HepG2 (cell line): ENCODE results near the gene PTPRN. TPM values are rescaled to one million over a fixed set of nuclear protein-coding genes. Genes with fewer than 3 reads are reported as not detected.

ENCODE experiments used
- HNF4G ChIP-seq, 2 experiments: sonication (generic) in 1 of 2; formaldehyde crosslinking in 1 of 2; IDR thresholded peaks; 2 replicates each; pipeline versions ENCODE4 v1.4.0 to v1.6.1; 2011 to 2020; ENCODE audit warnings: borderline replicate concordance in 2 of 2, low read depth in 2 of 2, mild to moderate bottlenecking in 2 of 2, low read length in 1 of 2, missing genetic modification reagents in 1 of 2, moderate library complexity in 1 of 2
- MTF2 ChIP-seq: sonication (generic); formaldehyde crosslinking; IDR thresholded peaks from 2 replicates; pipeline ENCODE4 v1.5.0; 2020; ENCODE audit warnings: missing genetic modification reagents, borderline replicate concordance
- TBX2 ChIP-seq: sonication (generic); formaldehyde crosslinking; IDR thresholded peaks from 2 replicates; pipeline ENCODE4 v1.5.0; 2020; ENCODE audit warnings: missing genetic modification reagents, mild to moderate bottlenecking, borderline replicate concordance
- TRIM24 ChIP-seq: sonication (generic); formaldehyde crosslinking; IDR thresholded peaks from 2 replicates; pipeline ENCODE4 v1.8.0; 2022; ENCODE audit warnings: mild to moderate bottlenecking, missing genetic modification reagents
- YY1 ChIP-seq: IDR thresholded peaks from 2 replicates; pipeline ENCODE4 v1.6.1; 2011; ENCODE audit warnings: low read length, low read depth, moderate library complexity, mild to moderate bottlenecking; ENCODE audit not compliant: insufficient read depth, insufficient replicate concordance
- ZNF788 ChIP-seq: sonication (generic); formaldehyde crosslinking; IDR thresholded peaks from 2 replicates; pipeline ENCODE4 v1.5.0; 2020; ENCODE audit warnings: mild to moderate bottlenecking, missing genetic modification reagents, borderline replicate concordance
- ZNF839 ChIP-seq: sonication (generic); formaldehyde crosslinking; IDR thresholded peaks from 2 replicates; pipeline ENCODE4 v1.4.0; 2020; ENCODE audit warnings: missing genetic modification reagents, mild to moderate bottlenecking, borderline replicate concordance
- polyA plus RNA-seq, 8 experiments: library from polyadenylated mRNA; depleted of rRNA in 3 of 8; stranded (reverse) in 7 of 8; unstranded in 1 of 8; fragments of >200 nt; fragmentation: Illumina TruSeq in 4 of 8; extraction: Trizol in 4 of 8; gene quantifications; 2 replicates each; pipeline versions ENCODE4 v1.2.1 to v1.2.3, GENCODE V29; 2011 to 2016; ENCODE audit warnings: low read depth in 4 of 8, missing spikeins in 1 of 8, mixed read lengths in 1 of 8; ENCODE audit not compliant: insufficient read depth in 1 of 8
- total RNA-seq, 5 experiments: library from RNA; depleted of rRNA; stranded (reverse); fragments of >200 nt; fragmentation: Illumina TruSeq; extraction: Trizol; gene quantifications; 2 replicates each; pipeline ENCODE4 v1.2.3, GENCODE V29; 2016; ENCODE audit warnings: low read depth in 1 of 5
- TF ChIP-seq, protein P1 (sequence below): sonication (generic); formaldehyde crosslinking; IDR thresholded peaks from 2 replicates; pipeline ENCODE4 v1.4.0; 2020; ENCODE audit warnings: mild to moderate bottlenecking, missing genetic modification reagents
- TF ChIP-seq, protein P2 (sequence below): sonication (generic); formaldehyde crosslinking; IDR thresholded peaks from 2 replicates; pipeline ENCODE4 v1.9.0; 2021; ENCODE audit warnings: missing genetic modification reagents, borderline replicate concordance
- TF ChIP-seq, protein P3 (sequence below): IDR thresholded peaks from 2 replicates; pipeline ENCODE4 v1.6.1; 2016; ENCODE audit warnings: missing compliant biosample characterization, missing genetic modification reagents, borderline replicate concordance
- TF ChIP-seq, protein P4 (sequence below): sonication (generic); formaldehyde crosslinking; IDR thresholded peaks from 2 replicates; pipeline ENCODE4 v1.4.0; 2020; ENCODE audit warnings: missing genetic modification reagents, borderline replicate concordance
- TF ChIP-seq, protein P5 (sequence below): sonication (generic); formaldehyde crosslinking; conservative IDR thresholded peaks from 2 replicates; pipeline ENCODE4 v1.8.0; 2022; ENCODE audit warnings: missing genetic modification reagents

PTPRN gene
- total and polyA plus RNA-seq, 2 of the 13 experiments (the other 11 are each of a cell fraction or from before 2014, with no cell fraction given) = 0.26 TPM; not detected in 1

DNA sequence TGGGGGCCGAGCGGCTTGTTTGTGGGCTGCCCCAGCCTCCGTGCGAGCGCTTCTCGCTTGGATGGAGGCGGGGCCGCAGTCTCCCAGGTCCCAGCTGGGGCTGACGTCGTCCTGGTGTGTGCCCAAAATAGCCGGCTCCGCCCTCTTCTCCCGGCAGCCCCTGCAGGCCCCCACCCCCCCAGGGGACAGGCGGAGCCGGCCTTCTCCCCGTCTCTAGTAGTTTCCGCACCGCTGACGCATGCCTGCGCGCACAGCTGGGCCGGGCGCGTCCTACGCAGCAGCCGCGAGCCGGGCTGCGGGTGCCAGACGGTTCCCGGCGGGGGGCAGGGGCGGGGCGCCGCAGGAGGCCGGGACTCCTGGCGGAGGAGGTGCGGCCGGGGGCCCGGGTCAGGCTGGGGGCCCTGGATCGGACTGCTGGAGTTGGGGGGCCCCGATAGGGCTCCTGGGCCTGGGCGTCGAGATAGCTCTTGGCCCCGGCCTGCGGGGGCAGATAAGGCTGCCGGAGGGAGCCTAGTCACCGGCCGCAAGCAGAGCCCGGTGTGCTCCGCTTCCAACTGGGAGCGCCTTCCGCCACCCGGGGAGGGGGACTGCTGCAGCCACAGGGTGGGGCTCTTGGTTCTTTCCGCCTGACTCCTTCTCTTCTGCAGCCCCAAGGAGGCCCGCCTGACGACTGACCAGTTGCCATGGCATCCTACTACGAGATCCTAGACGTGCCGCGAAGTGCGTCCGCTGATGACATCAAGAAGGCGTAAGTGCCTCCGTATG is 29.9 kb downstream of the PTPRN start, which contains the start of gene DNAJB2 (continued):
- TF ChIP-seq, protein P1, sequence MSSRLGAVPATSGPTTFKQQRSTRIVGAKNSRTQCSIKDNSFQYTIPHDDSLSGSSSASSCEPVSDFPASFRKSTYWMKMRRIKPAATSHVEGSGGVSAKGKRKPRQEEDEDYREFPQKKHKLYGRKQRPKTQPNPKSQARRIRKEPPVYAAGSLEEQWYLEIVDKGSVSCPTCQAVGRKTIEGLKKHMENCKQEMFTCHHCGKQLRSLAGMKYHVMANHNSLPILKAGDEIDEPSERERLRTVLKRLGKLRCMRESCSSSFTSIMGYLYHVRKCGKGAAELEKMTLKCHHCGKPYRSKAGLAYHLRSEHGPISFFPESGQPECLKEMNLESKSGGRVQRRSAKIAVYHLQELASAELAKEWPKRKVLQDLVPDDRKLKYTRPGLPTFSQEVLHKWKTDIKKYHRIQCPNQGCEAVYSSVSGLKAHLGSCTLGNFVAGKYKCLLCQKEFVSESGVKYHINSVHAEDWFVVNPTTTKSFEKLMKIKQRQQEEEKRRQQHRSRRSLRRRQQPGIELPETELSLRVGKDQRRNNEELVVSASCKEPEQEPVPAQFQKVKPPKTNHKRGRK (CRISPR knock-in tag) = no peak
- TF ChIP-seq, protein P2, sequence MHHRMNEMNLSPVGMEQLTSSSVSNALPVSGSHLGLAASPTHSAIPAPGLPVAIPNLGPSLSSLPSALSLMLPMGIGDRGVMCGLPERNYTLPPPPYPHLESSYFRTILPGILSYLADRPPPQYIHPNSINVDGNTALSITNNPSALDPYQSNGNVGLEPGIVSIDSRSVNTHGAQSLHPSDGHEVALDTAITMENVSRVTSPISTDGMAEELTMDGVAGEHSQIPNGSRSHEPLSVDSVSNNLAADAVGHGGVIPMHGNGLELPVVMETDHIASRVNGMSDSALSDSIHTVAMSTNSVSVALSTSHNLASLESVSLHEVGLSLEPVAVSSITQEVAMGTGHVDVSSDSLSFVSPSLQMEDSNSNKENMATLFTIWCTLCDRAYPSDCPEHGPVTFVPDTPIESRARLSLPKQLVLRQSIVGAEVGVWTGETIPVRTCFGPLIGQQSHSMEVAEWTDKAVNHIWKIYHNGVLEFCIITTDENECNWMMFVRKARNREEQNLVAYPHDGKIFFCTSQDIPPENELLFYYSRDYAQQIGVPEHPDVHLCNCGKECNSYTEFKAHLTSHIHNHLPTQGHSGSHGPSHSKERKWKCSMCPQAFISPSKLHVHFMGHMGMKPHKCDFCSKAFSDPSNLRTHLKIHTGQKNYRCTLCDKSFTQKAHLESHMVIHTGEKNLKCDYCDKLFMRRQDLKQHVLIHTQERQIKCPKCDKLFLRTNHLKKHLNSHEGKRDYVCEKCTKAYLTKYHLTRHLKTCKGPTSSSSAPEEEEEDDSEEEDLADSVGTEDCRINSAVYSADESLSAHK (CRISPR knock-in tag) = peak; percentile 48; the same call in 1 of the 2 replicates
- peak; percentile 78 for TF ChIP-seq YY1
- no peak; the same call in 1 of the 2 replicates for TF ChIP-seq MTF2 (CRISPR knock-in tag)
- no peak for TF ChIP-seq HNF4G (IDR thresholded peaks at IDR 0.05; ENCODE audit: borderline replicate concordance, low read depth, low read length)
- TF ChIP-seq HNF4G (CRISPR knock-in tag; IDR thresholded peaks at IDR 0.05; ENCODE audit: borderline replicate concordance, low read depth) = no peak
- TF ChIP-seq, protein P3, sequence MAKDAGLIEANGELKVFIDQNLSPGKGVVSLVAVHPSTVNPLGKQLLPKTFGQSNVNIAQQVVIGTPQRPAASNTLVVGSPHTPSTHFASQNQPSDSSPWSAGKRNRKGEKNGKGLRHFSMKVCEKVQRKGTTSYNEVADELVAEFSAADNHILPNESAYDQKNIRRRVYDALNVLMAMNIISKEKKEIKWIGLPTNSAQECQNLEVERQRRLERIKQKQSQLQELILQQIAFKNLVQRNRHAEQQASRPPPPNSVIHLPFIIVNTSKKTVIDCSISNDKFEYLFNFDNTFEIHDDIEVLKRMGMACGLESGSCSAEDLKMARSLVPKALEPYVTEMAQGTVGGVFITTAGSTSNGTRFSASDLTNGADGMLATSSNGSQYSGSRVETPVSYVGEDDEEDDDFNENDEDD (CRISPR knock-in tag) = peak; percentile 87
- TF ChIP-seq TRIM24 (CRISPR knock-in tag) = no peak
- TF ChIP-seq, protein P4, sequence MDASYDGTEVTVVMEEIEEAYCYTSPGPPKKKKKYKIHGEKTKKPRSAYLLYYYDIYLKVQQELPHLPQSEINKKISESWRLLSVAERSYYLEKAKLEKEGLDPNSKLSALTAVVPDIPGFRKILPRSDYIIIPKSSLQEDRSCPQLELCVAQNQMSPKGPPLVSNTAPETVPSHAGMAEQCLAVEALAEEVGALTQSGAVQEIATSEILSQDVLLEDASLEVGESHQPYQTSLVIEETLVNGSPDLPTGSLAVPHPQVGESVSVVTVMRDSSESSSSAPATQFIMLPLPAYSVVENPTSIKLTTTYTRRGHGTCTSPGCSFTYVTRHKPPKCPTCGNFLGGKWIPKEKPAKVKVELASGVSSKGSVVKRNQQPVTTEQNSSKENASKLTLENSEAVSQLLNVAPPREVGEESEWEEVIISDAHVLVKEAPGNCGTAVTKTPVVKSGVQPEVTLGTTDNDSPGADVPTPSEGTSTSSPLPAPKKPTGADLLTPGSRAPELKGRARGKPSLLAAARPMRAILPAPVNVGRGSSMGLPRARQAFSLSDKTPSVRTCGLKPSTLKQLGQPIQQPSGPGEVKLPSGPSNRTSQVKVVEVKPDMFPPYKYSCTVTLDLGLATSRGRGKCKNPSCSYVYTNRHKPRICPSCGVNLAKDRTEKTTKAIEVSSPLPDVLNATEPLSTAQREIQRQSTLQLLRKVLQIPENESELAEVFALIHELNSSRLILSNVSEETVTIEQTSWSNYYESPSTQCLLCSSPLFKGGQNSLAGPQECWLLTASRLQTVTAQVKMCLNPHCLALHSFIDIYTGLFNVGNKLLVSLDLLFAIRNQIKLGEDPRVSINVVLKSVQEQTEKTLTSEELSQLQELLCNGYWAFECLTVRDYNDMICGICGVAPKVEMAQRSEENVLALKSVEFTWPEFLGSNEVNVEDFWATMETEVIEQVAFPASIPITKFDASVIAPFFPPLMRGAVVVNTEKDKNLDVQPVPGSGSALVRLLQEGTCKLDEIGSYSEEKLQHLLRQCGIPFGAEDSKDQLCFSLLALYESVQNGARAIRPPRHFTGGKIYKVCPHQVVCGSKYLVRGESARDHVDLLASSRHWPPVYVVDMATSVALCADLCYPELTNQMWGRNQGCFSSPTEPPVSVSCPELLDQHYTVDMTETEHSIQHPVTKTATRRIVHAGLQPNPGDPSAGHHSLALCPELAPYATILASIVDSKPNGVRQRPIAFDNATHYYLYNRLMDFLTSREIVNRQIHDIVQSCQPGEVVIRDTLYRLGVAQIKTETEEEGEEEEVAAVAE (CRISPR knock-in tag) = peak; percentile 60; the same call in 1 of the 2 replicates
- TF ChIP-seq ZNF839 (CRISPR knock-in tag) = no peak
- TF ChIP-seq, protein P5, sequence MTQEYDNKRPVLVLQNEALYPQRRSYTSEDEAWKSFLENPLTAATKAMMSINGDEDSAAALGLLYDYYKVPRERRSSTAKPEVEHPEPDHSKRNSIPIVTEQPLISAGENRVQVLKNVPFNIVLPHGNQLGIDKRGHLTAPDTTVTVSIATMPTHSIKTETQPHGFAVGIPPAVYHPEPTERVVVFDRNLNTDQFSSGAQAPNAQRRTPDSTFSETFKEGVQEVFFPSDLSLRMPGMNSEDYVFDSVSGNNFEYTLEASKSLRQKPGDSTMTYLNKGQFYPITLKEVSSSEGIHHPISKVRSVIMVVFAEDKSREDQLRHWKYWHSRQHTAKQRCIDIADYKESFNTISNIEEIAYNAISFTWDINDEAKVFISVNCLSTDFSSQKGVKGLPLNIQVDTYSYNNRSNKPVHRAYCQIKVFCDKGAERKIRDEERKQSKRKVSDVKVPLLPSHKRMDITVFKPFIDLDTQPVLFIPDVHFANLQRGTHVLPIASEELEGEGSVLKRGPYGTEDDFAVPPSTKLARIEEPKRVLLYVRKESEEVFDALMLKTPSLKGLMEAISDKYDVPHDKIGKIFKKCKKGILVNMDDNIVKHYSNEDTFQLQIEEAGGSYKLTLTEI = no peak
- peak; percentile 80; the same call in 1 of the 2 replicates for TF ChIP-seq ZNF788
- TF ChIP-seq TBX2 (CRISPR knock-in tag) = peak; percentile 80; the same call in 1 of the 2 replicates
